ENCODE data around the gene HSPA1L. TPM values are rescaled to one million over a fixed set of nuclear protein-coding genes. Genes with fewer than 3 reads are reported as not detected.
"Not testable (repeated sequence)": the region's sequence is repeated elsewhere in the genome, so short reads cannot be mapped to it uniquely, and the experiment has no call there.

Gene HSPA1L
- total RNA-seq, 1 experiment from 2014 or later = 0.86 TPM

DNA sequence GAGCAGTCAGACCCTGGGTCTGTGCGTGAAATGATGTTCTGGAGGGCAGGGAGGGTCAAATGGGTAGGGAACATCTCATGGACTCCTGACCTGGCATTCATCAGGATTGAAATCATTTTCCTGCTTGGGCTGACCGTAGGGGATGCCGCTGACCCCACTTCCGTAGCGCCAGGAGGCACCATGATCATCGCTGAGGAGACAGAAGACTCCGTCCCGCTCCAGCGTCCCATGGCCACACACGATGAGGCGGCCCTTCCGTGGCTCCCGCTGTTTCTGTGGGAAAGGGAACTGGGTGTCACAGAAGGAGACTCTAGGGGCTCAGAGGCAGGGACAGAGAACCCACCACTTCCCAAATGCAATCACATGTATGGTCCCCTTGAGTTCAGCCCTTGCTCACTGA, 45.3 kb upstream of the HSPA1L start:
- intact Hi-C loops (cut with micrococcal nuclease; ENCODE audit: unreplicated experiment) = no loop called here
- Mint-ChIP-seq H3K36me3 (ENCODE audit: insufficient read depth, unreplicated experiment) (peaks cover 70% of the 10 kb centered on the region), H3K27ac (ENCODE audit: unreplicated experiment) (no peak overlapping the region), H3K27me3 (ENCODE audit: insufficient read depth, unreplicated experiment) (no peaks in the 10 kb centered on the region), H3K9me3 (ENCODE audit: unreplicated experiment) (no peaks in the 10 kb centered on the region), H3K4me1 (ENCODE audit: low read depth, unreplicated experiment) (peaks cover 18% of the 10 kb centered on the region), H3K4me3 (ENCODE audit: unreplicated experiment) (peak overlapping the region; percentile 16)
- CTCF ChIA-PET = no interaction called here
- no peak for TF ChIP-seq CTCF (IDR thresholded peaks at IDR 0.05; ENCODE audit: insufficient read depth in 1 of 2, low read depth in 1 of 2, low read length in 1 of 2, severe bottlenecking in 1 of 2, unreplicated experiment in 1 of 2)
- no peak for DNase-seq
- POLR2A ChIA-PET = no interaction called here
- Histone ChIP-seq H3K9me3 (no peaks in the 10 kb centered on the region), H3K27me3 (replicated peaks; ENCODE audit: control insufficient read depth, insufficient read depth, low read length) (no peaks in the 10 kb centered on the region), H3K36me3 (ENCODE audit: control insufficient read depth, insufficient read depth, low read length) (peaks cover 9% of the 10 kb centered on the region), H3K4me1 (peaks cover 12% of the 10 kb centered on the region), H3K4me3 (ENCODE audit: low read depth, low read length) (no peak overlapping the region)
- no TSS peak for BruUV-seq (replicated peaks)

DNA sequence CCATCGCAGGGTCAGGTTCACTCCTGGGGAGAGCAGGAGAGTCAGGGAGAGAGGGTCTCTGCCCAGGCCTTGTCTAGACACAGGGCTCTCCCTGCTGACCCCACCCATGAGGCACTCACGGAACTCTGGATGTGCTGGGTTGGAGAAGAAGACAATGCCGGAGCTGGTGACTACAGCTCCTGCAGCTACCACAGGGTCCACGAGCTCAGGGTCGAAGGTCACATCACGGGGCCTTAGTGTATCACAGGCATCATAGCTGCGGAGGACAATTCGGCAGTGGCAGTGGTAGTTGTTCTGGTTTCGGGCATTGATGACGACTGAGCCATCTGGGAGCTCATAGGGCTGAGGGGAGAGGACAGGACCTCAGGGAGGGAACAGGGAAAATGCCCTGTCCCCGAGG, 44.8 kb upstream of the HSPA1L start:
- no TSS peak for BruUV-seq (replicated peaks)
- Histone ChIP-seq H3K27me3 (replicated peaks; ENCODE audit: control insufficient read depth, insufficient read depth, low read length) (no peaks in the 10 kb centered on the region), H3K4me3 (ENCODE audit: low read depth, low read length) (no peak overlapping the region), H3K36me3 (ENCODE audit: control insufficient read depth, insufficient read depth, low read length) (peaks cover 9% of the 10 kb centered on the region), H3K9me3 (no peaks in the 10 kb centered on the region), H3K4me1 (peaks cover 8% of the 10 kb centered on the region; the same call in 1 of the 2 replicates)
- Mint-ChIP-seq H3K4me1 (ENCODE audit: low read depth, unreplicated experiment) (peaks cover 18% of the 10 kb centered on the region), H3K27ac (ENCODE audit: unreplicated experiment) (no peak overlapping the region), H3K9me3 (ENCODE audit: unreplicated experiment) (no peaks in the 10 kb centered on the region), H3K36me3 (ENCODE audit: insufficient read depth, unreplicated experiment) (peaks cover 74% of the 10 kb centered on the region), H3K27me3 (ENCODE audit: insufficient read depth, unreplicated experiment) (no peaks in the 10 kb centered on the region), H3K4me3 (ENCODE audit: unreplicated experiment) (peak overlapping the region; percentile 16)
- ChIA-PET POLR2A (no interaction called here), CTCF (no interaction called here)
- TF ChIP-seq CTCF (IDR thresholded peaks at IDR 0.05; ENCODE audit: insufficient read depth in 1 of 2, low read depth in 1 of 2, low read length in 1 of 2, severe bottlenecking in 1 of 2, unreplicated experiment in 1 of 2) = no peak
- intact Hi-C loops (cut with micrococcal nuclease; ENCODE audit: unreplicated experiment) = no loop called here
- DNase-seq = no peak

DNA sequence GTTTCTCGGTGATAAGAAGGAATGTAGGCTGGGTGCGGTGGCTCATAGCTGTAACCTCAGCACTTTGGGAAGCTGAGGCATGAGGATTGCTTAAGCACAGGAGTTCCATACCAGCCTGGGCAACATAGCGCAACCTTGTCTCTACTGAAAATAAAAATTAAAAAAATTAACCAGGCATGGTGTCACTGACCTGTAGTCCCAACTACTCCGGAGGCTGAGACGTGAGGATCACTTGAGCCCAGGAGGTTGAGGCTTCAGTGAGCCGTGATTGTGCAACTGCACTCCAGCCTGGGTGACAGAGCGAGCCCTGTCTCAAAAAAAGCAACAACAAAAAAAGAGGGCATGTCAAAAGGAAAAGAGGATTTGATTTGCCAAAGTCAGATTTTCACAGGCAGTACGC, 43.6 kb upstream of the HSPA1L start:
- Histone ChIP-seq H3K36me3 (ENCODE audit: control insufficient read depth, insufficient read depth, low read length) (peaks cover 9% of the 10 kb centered on the region), H3K27me3 (replicated peaks; ENCODE audit: control insufficient read depth, insufficient read depth, low read length) (no peaks in the 10 kb centered on the region), H3K4me3 (ENCODE audit: low read depth, low read length) (no peak overlapping the region), H3K9me3 (no peaks in the 10 kb centered on the region), H3K4me1 (0 out of 2 replicates have a peak, but pooled peaks cover 6% of the 10 kb centered on the region)
- ChIA-PET CTCF (no interaction called here), POLR2A (no interaction called here)
- no peak for DNase-seq
- Mint-ChIP-seq H3K9me3 (ENCODE audit: unreplicated experiment) (no peaks in the 10 kb centered on the region), H3K4me3 (ENCODE audit: unreplicated experiment) (no peak overlapping the region), H3K27ac (ENCODE audit: unreplicated experiment) (no peak overlapping the region), H3K27me3 (ENCODE audit: insufficient read depth, unreplicated experiment) (no peaks in the 10 kb centered on the region), H3K36me3 (ENCODE audit: insufficient read depth, unreplicated experiment) (peaks cover 68% of the 10 kb centered on the region), H3K4me1 (ENCODE audit: low read depth, unreplicated experiment) (peaks cover 18% of the 10 kb centered on the region)
- no TSS peak for BruUV-seq (replicated peaks)
- TF ChIP-seq CTCF (IDR thresholded peaks at IDR 0.05; ENCODE audit: insufficient read depth in 1 of 2, low read depth in 1 of 2, low read length in 1 of 2, severe bottlenecking in 1 of 2, unreplicated experiment in 1 of 2) = no peak
- intact Hi-C loops (cut with micrococcal nuclease; ENCODE audit: unreplicated experiment) = no loop called here

- CTCF ChIA-PET; H3K36me3 ChIP-seq (ENCODE audit: control insufficient read depth, insufficient read depth, low read length); H3K27me3 ChIP-seq (replicated peaks; ENCODE audit: control insufficient read depth, insufficient read depth, low read length); BruUV-seq (replicated peaks); H3K4me1 ChIP-seq; intact Hi-C loops (cut with micrococcal nuclease; ENCODE audit: unreplicated experiment); H3K27ac Mint-ChIP-seq (ENCODE audit: unreplicated experiment); H3K27me3 Mint-ChIP-seq (ENCODE audit: insufficient read depth, unreplicated experiment); H3K9me3 ChIP-seq; H3K4me3 Mint-ChIP-seq (ENCODE audit: unreplicated experiment); H3K4me3 ChIP-seq (ENCODE audit: low read depth, low read length); DNase-seq; H3K9me3 Mint-ChIP-seq (ENCODE audit: unreplicated experiment): not testable (repeated sequence)
- POLR2A ChIA-PET = interaction anchor here (0.6 kb wide), 1 partner anchor 288 kb away, joined by 3 read pairs; no protein-coding TSS in a partner anchor
- Mint-ChIP-seq H3K4me1 (ENCODE audit: low read depth, unreplicated experiment) (peaks cover 15% of the 10 kb centered on the region), H3K36me3 (ENCODE audit: insufficient read depth, unreplicated experiment) (peaks cover 59% of the 10 kb centered on the region)
Measured at GRCh38 chr6:31857774-31858173, 42.7 kb upstream of the HSPA1L start.

GRCh38 chr6:31851980-31852718, 37.1 kb upstream of the HSPA1L start:
- intact Hi-C loops (cut with micrococcal nuclease; ENCODE audit: unreplicated experiment); CTCF ChIA-PET; H3K27me3 ChIP-seq (replicated peaks; ENCODE audit: control insufficient read depth, insufficient read depth, low read length); DNase-seq; H3K4me3 ChIP-seq (ENCODE audit: low read depth, low read length); H3K9me3 ChIP-seq; H3K27me3 Mint-ChIP-seq (ENCODE audit: insufficient read depth, unreplicated experiment); H3K36me3 ChIP-seq (ENCODE audit: control insufficient read depth, insufficient read depth, low read length); H3K4me3 Mint-ChIP-seq (ENCODE audit: unreplicated experiment); BruUV-seq (replicated peaks); H3K9me3 Mint-ChIP-seq (ENCODE audit: unreplicated experiment): not testable (repeated sequence)
- H3K36me3 Mint-ChIP-seq (ENCODE audit: insufficient read depth, unreplicated experiment) = peaks cover 23% of the 10 kb centered on the region
- peaks cover 10% of the 10 kb centered on the region for H3K4me1 Mint-ChIP-seq (ENCODE audit: low read depth, unreplicated experiment)
- POLR2A ChIA-PET = interaction anchor here (0.8 to 0.9 kb wide), 2 partner anchors 11 to 37 kb away, joined by 3 read pairs; partner anchors contain the start of genes HSPA1A, HSPA1L and NEU1
- H3K27ac Mint-ChIP-seq (ENCODE audit: unreplicated experiment) = peak overlapping the region; percentile 59
- H3K4me1 ChIP-seq = peaks cover 21% of the 10 kb centered on the region
